ENCODE results near the gene RNF10.
"Not testable (repeated sequence)": the region's sequence is repeated elsewhere in the genome, so short reads cannot be mapped to it uniquely, and the experiment has no call there.

RNF10 gene

GRCh38 chr12:120530418-120530761 is 3.8 kb upstream of the RNF10 start:
- not testable (repeated sequence) for H3K9me3 ChIP-seq (ENCODE audit: control insufficient read depth, low read depth, low read length); H3K9ac ChIP-seq (ENCODE audit: low read length); H3K27ac ChIP-seq (ENCODE audit: low read length); H3K4me3 ChIP-seq (ENCODE audit: low read length); H3K36me3 ChIP-seq (ENCODE audit: control insufficient read depth, low read depth, low read length); H3K4me1 ChIP-seq (ENCODE audit: control insufficient read depth, low read depth, low read length); H3K27me3 ChIP-seq (ENCODE audit: control insufficient read depth, insufficient read depth, low read length)

- H3K27ac ChIP-seq (ENCODE audit: low read length), result no peak overlapping the region
- H3K36me3 ChIP-seq (ENCODE audit: control insufficient read depth, low read depth, low read length), result peaks cover 10% of the 10 kb centered on the region
- peaks cover 20% of the 10 kb centered on the region for H3K4me1 ChIP-seq (ENCODE audit: control insufficient read depth, low read depth, low read length)
- no peak overlapping the region for H3K9ac ChIP-seq (ENCODE audit: low read length)
- H3K9me3 ChIP-seq (ENCODE audit: control insufficient read depth, low read depth, low read length), result no peaks in the 10 kb centered on the region
- no peak overlapping the region for H3K4me3 ChIP-seq (ENCODE audit: low read length)
- H3K27me3 ChIP-seq (ENCODE audit: control insufficient read depth, insufficient read depth, low read length), result no peaks in the 10 kb centered on the region
Measured at GRCh38 chr12:120532701-120533238, 1.4 kb upstream of the RNF10 start.

DNA sequence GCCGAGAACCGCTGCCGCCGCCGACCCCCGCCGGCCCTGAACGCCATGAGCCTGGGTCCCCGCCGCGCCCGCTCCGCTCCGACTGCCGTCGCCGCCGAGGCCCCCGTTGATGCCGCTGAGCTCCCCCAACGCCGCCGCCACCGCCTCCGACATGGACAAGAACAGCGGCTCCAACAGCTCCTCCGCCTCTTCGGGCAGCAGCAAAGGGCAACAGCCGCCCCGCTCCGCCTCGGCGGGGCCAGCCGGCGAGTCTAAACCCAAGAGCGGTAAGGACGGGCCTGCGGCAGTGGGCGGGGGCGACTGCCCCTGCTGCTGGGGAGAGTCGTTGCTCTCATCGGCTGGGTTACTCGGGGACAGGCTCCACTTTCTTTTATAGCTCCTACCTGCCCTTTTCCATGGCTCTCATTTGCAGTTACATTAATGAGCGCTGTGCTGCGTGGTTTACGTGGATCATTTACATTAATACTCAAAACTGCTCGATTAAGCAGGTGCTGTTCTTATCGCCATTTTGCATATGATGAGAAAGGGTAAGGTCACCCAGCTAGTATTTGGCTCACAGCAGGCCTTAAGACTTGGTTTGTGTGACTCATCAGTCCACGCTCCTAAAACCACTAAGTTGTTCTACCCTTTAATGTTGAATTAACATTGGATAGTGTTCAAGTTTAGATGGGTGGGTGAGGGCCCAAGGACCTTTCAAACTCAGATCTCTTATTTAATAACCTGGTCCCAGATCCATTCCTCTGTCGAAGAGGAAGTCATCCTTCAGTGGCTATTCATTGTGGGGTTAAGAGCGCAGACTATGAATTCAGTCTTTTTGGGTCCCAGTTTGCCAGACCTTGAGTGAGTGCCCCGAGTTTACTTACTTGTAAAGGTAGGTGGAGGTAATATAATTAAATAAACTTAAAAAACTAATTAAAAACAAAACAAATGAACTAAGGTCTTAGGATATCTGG is 823 bp downstream of the RNF10 start:
- no peak overlapping the region for H3K27ac ChIP-seq (ENCODE audit: low read length)
- H3K4me3 ChIP-seq (ENCODE audit: low read length), result peak overlapping the region; percentile 81
- H3K36me3 ChIP-seq (ENCODE audit: control insufficient read depth, low read depth, low read length), result peaks cover 20% of the 10 kb centered on the region
- no peaks in the 10 kb centered on the region for H3K27me3 ChIP-seq (ENCODE audit: control insufficient read depth, insufficient read depth, low read length)
- peaks cover 11% of the 10 kb centered on the region for H3K4me1 ChIP-seq (ENCODE audit: control insufficient read depth, low read depth, low read length)
- H3K9ac ChIP-seq (ENCODE audit: low read length), result peak overlapping the region; percentile 81
- no peaks in the 10 kb centered on the region for H3K9me3 ChIP-seq (ENCODE audit: control insufficient read depth, low read depth, low read length)

DNA sequence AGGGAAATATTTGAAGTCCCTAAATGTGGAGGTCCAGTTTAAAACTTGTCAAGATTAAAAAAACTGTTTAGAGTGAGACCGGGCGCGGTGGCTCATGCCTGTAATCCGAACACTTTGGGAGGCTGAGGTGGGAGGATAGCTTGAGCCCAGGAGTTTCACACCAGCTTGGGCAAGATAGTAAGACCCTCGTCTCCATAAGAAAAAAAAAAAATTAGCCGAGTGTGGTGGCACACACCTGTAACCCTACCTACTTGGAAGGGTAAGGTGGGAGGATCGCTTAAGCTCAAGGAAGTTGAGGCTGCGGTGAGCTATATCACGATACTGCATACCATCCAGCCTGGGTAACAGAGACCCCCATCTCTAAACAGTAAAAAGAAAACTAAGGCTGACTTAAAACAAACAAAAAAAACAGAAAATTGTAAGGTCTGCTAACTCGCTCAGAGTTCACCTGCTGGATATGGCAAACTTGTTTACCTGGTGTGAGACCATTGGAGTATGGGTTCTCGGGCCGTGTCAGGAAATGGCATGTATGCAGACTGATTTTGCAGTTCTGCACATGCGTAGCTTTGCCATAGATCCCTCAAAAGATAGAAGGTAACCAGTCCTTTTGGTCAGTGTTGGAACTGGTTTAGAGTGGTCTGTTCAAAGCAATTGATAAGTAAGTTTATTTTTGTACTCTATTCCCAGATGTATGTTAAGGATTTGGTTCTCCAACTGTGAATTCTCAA is 2.1 kb downstream of the RNF10 start:
- Histone ChIP-seq H3K9ac (ENCODE audit: low read length) (peak overlapping the region; percentile 81), H3K9me3 (ENCODE audit: control insufficient read depth, low read depth, low read length) (no peaks in the 10 kb centered on the region), H3K4me1 (ENCODE audit: control insufficient read depth, low read depth, low read length) (peaks cover 11% of the 10 kb centered on the region), H3K36me3 (ENCODE audit: control insufficient read depth, low read depth, low read length) (peaks cover 25% of the 10 kb centered on the region), H3K27me3 (ENCODE audit: control insufficient read depth, insufficient read depth, low read length) (no peaks in the 10 kb centered on the region), H3K27ac (ENCODE audit: low read length) (no peak overlapping the region), H3K4me3 (ENCODE audit: low read length) (peak overlapping the region; percentile 81)

- Histone ChIP-seq H3K27ac (ENCODE audit: low read length) (no peak overlapping the region), H3K36me3 (ENCODE audit: control insufficient read depth, low read depth, low read length) (peaks cover 25% of the 10 kb centered on the region), H3K9me3 (ENCODE audit: control insufficient read depth, low read depth, low read length) (no peaks in the 10 kb centered on the region), H3K27me3 (ENCODE audit: control insufficient read depth, insufficient read depth, low read length) (no peaks in the 10 kb centered on the region), H3K4me3 (ENCODE audit: low read length) (no peak overlapping the region), H3K4me1 (ENCODE audit: control insufficient read depth, low read depth, low read length) (peaks cover 11% of the 10 kb centered on the region), H3K9ac (ENCODE audit: low read length) (no peak overlapping the region)
Measured at GRCh38 chr12:120537856-120538220, 3.7 kb downstream of the RNF10 start.

GRCh38 chr12:120538281-120539156 is 4.4 kb downstream of the RNF10 start:
- Histone ChIP-seq H3K27ac (ENCODE audit: low read length) (no peak overlapping the region), H3K4me3 (ENCODE audit: low read length) (no peak overlapping the region), H3K9ac (ENCODE audit: low read length) (no peak overlapping the region), H3K27me3 (ENCODE audit: control insufficient read depth, insufficient read depth, low read length) (no peaks in the 10 kb centered on the region), H3K36me3 (ENCODE audit: control insufficient read depth, low read depth, low read length) (peaks cover 25% of the 10 kb centered on the region), H3K4me1 (ENCODE audit: control insufficient read depth, low read depth, low read length) (peaks cover 11% of the 10 kb centered on the region), H3K9me3 (ENCODE audit: control insufficient read depth, low read depth, low read length) (no peaks in the 10 kb centered on the region)

DNA sequence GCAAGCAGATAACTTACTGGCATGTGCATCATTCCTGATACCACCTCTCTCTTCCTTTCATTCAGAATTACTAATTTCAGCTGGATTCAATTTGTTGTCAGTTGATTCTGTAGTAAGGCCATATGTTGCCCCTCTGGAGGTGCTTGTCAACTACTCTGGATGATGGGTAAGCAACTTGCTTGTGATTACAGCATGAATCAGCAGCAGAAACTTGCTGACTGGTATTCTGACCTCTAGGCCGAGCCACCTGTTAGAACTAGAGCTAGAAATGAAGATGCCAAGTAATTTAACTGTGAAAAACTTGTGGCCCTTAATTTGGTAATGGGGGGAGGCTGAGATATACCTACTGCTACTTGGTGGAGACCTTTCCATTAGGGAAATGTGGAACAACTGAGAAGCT is 5.1 kb downstream of the RNF10 start:
- H3K4me1 ChIP-seq (ENCODE audit: control insufficient read depth, low read depth, low read length), result peaks cover 11% of the 10 kb centered on the region
- H3K27ac ChIP-seq (ENCODE audit: low read length), result no peak overlapping the region
- no peaks in the 10 kb centered on the region for H3K9me3 ChIP-seq (ENCODE audit: control insufficient read depth, low read depth, low read length)
- peaks cover 25% of the 10 kb centered on the region for H3K36me3 ChIP-seq (ENCODE audit: control insufficient read depth, low read depth, low read length)
- no peak overlapping the region for H3K9ac ChIP-seq (ENCODE audit: low read length)
- no peak overlapping the region for H3K4me3 ChIP-seq (ENCODE audit: low read length)
- no peaks in the 10 kb centered on the region for H3K27me3 ChIP-seq (ENCODE audit: control insufficient read depth, insufficient read depth, low read length)

DNA sequence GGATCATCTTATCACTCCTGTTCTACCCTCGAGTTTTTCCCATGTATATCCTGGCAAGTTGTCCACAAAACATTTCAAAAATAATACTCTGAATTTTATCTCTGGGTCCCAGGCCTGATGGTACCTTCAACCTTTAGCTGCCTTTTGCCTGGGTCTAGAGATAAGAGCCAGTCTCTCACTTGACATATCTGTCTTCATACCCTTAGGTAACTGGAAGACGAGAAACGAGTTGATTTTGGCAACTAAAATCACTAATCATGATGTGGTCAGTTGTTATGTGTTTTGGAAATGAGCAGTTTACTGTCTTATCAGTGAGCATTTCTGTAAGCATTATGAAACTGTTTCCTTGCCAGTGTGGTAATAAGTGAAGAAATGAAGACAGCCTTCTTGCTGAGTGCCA is 6.3 kb downstream of the RNF10 start:
- H3K36me3 ChIP-seq (ENCODE audit: control insufficient read depth, low read depth, low read length), result peaks cover 25% of the 10 kb centered on the region
- no peak overlapping the region for H3K27ac ChIP-seq (ENCODE audit: low read length)
- H3K9ac ChIP-seq (ENCODE audit: low read length), result no peak overlapping the region
- H3K4me3 ChIP-seq (ENCODE audit: low read length), result no peak overlapping the region
- no peaks in the 10 kb centered on the region for H3K9me3 ChIP-seq (ENCODE audit: control insufficient read depth, low read depth, low read length)
- H3K27me3 ChIP-seq (ENCODE audit: control insufficient read depth, insufficient read depth, low read length), result no peaks in the 10 kb centered on the region
- H3K4me1 ChIP-seq (ENCODE audit: control insufficient read depth, low read depth, low read length), result peaks cover 11% of the 10 kb centered on the region

GRCh38 chr12:120542166-120542565 is 8.0 kb downstream of the RNF10 start:
- H3K9me3 ChIP-seq (ENCODE audit: control insufficient read depth, low read depth, low read length), result no peaks in the 10 kb centered on the region
- H3K27me3 ChIP-seq (ENCODE audit: control insufficient read depth, insufficient read depth, low read length), result no peaks in the 10 kb centered on the region
- H3K9ac ChIP-seq (ENCODE audit: low read length), result no peak overlapping the region
- no peak overlapping the region for H3K4me3 ChIP-seq (ENCODE audit: low read length)
- H3K4me1 ChIP-seq (ENCODE audit: control insufficient read depth, low read depth, low read length), result no peaks in the 10 kb centered on the region
- H3K27ac ChIP-seq (ENCODE audit: low read length), result no peak overlapping the region
- H3K36me3 ChIP-seq (ENCODE audit: control insufficient read depth, low read depth, low read length), result peaks cover 29% of the 10 kb centered on the region

DNA sequence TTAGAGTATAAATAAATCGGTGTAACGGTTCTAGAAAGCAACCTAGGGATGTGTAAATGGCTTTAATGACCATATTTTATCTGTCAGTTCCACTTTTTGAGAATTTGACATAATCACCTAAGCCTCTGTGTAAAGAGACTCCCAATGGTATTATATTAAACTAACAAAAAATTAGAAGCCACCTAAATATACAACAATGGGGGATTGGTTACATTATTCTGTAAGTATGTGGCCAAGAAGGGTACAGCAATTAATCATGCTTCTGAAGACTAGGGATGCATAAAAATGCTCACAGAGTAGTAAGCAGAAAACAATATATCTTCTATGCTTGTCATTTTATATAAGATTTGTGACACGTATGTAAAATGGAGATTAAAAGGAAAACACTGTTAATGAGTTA is 10.5 kb downstream of the RNF10 start:
- no peak overlapping the region for H3K9ac ChIP-seq (ENCODE audit: low read length)
- no peak overlapping the region for H3K4me3 ChIP-seq (ENCODE audit: low read length)
- no peaks in the 10 kb centered on the region for H3K9me3 ChIP-seq (ENCODE audit: control insufficient read depth, low read depth, low read length)
- H3K27me3 ChIP-seq (ENCODE audit: control insufficient read depth, insufficient read depth, low read length), result no peaks in the 10 kb centered on the region
- H3K4me1 ChIP-seq (ENCODE audit: control insufficient read depth, low read depth, low read length), result no peaks in the 10 kb centered on the region
- peaks cover 41% of the 10 kb centered on the region for H3K36me3 ChIP-seq (ENCODE audit: control insufficient read depth, low read depth, low read length)
- no peak overlapping the region for H3K27ac ChIP-seq (ENCODE audit: low read length)

DNA sequence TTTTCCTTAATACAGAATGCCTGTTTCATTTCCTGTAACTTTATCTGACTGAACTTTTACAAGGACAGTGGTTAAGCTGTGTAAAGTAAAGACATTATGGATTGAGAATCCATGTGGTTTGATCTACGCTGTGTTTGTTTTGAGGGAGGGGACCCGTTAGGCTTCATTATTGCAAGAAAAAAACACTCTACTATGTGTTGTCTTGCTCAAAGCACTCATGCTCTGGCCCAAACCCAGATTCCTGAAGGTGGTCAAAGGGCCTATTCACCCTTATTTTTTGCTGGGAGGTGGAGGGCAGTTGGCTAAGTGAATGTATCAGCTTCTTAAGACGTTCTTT is 11.9 kb downstream of the RNF10 start:
- Histone ChIP-seq H3K27me3 (ENCODE audit: control insufficient read depth, insufficient read depth, low read length) (no peaks in the 10 kb centered on the region), H3K27ac (ENCODE audit: low read length) (no peak overlapping the region), H3K4me1 (ENCODE audit: control insufficient read depth, low read depth, low read length) (no peaks in the 10 kb centered on the region), H3K4me3 (ENCODE audit: low read length) (no peak overlapping the region), H3K9me3 (ENCODE audit: control insufficient read depth, low read depth, low read length) (no peaks in the 10 kb centered on the region), H3K36me3 (ENCODE audit: control insufficient read depth, low read depth, low read length) (peaks cover 41% of the 10 kb centered on the region), H3K9ac (ENCODE audit: low read length) (no peak overlapping the region)

All from iPS-18a (cell line).